ENCODE measurements around the gene HYAL3.
"Not testable (repeated sequence)": the region's sequence is repeated elsewhere in the genome, so short reads cannot be mapped to it uniquely, and the experiment has no call there.

The HYAL3 gene

GRCh38 chr3:50264383-50264963, 34.7 kb downstream of the HYAL3 start:
- Histone ChIP-seq H2BK120ac (ENCODE audit: low read depth, low read length) (no peak overlapping the region), H3K36me3 (ENCODE audit: control insufficient read depth, insufficient read depth, low read length) (no peaks in the 10 kb centered on the region), H3K4ac (ENCODE audit: low read depth, low read length) (peak overlapping the region; percentile 63), H3K4me3 (ENCODE audit: low read length) (no peak overlapping the region), H3K27ac (ENCODE audit: low read depth, low read length) (peak overlapping the region; percentile 77), H2BK5ac (ENCODE audit: low read length) (peak overlapping the region; percentile 80), H3K56ac (ENCODE audit: low read length) (peak overlapping the region; percentile 91), H3K18ac (ENCODE audit: low read length) (peak overlapping the region; percentile 11), H3K79me1 (ENCODE audit: low read length) (no peaks in the 10 kb centered on the region), H3K4me1 (ENCODE audit: control insufficient read depth, low read depth, low read length) (peaks cover 14% of the 10 kb centered on the region), H3K27me3 (ENCODE audit: insufficient read depth, low read length, poor library complexity) (no peaks in the 10 kb centered on the region), H4K5ac (ENCODE audit: low read length) (no peak overlapping the region), H2BK15ac (replicated peaks; ENCODE audit: low read depth) (no peak overlapping the region), H2AK5ac (ENCODE audit: low read length) (peak overlapping the region; percentile 22), H3K4me2 (ENCODE audit: low read length) (no peak overlapping the region), H3K79me2 (ENCODE audit: control insufficient read depth, insufficient read depth, low read length) (no peaks in the 10 kb centered on the region), H3K23ac (ENCODE audit: low read length) (no peak overlapping the region), H3K9ac (ENCODE audit: low read length) (peak overlapping the region; percentile 58), H4K8ac (ENCODE audit: low read depth, low read length) (no peak overlapping the region)
- peak; percentile 99 for DNase-seq
- WGBS (ENCODE audit: extremely low coverage, insufficient coverage, low lambda C conversion rate) = no CpG with 5 or more reads among the region's 7 CpGs

- H3K9ac ChIP-seq (ENCODE audit: low read length) = peak overlapping the region; percentile 58
- H2AK5ac ChIP-seq (ENCODE audit: low read length) = peak overlapping the region; percentile 22
- no peak for DNase-seq
- no peak overlapping the region for H3K23ac ChIP-seq (ENCODE audit: low read length)
- H2BK5ac ChIP-seq (ENCODE audit: low read length) = peak overlapping the region; percentile 80
- H3K79me2 ChIP-seq (ENCODE audit: control insufficient read depth, insufficient read depth, low read length) = no peaks in the 10 kb centered on the region
- peak overlapping the region; percentile 91 for H3K56ac ChIP-seq (ENCODE audit: low read length)
- no CpG with 5 or more reads among the region's 6 CpGs for WGBS (ENCODE audit: extremely low coverage, insufficient coverage, low lambda C conversion rate)
- peak overlapping the region; percentile 11 for H3K18ac ChIP-seq (ENCODE audit: low read length)
- no peaks in the 10 kb centered on the region for H3K27me3 ChIP-seq (ENCODE audit: insufficient read depth, low read length, poor library complexity)
- no peak overlapping the region for H2BK15ac ChIP-seq (replicated peaks; ENCODE audit: low read depth)
- H3K4me1 ChIP-seq (ENCODE audit: control insufficient read depth, low read depth, low read length) = peaks cover 14% of the 10 kb centered on the region
- peak overlapping the region; percentile 63 for H3K4ac ChIP-seq (ENCODE audit: low read depth, low read length)
- H2BK120ac ChIP-seq (ENCODE audit: low read depth, low read length) = no peak overlapping the region
- no peak overlapping the region for H3K4me3 ChIP-seq (ENCODE audit: low read length)
- H4K5ac ChIP-seq (ENCODE audit: low read length) = no peak overlapping the region
- no peaks in the 10 kb centered on the region for H3K36me3 ChIP-seq (ENCODE audit: control insufficient read depth, insufficient read depth, low read length)
- peak overlapping the region; percentile 77 for H3K27ac ChIP-seq (ENCODE audit: low read depth, low read length)
- no peaks in the 10 kb centered on the region for H3K79me1 ChIP-seq (ENCODE audit: low read length)
- no peak overlapping the region for H4K8ac ChIP-seq (ENCODE audit: low read depth, low read length)
- H3K4me2 ChIP-seq (ENCODE audit: low read length) = no peak overlapping the region
These were observed 35.5 kb downstream of the HYAL3 start for GRCh38 chr3:50263478-50264382.

- no peak overlapping the region for H2AK5ac ChIP-seq (ENCODE audit: low read length)
- H3K4me2 ChIP-seq (ENCODE audit: low read length) = no peak overlapping the region
- no peaks in the 10 kb centered on the region for H3K79me1 ChIP-seq (ENCODE audit: low read length)
- no peak overlapping the region for H3K4ac ChIP-seq (ENCODE audit: low read depth, low read length)
- no peak overlapping the region for H2BK15ac ChIP-seq (replicated peaks; ENCODE audit: low read depth)
- H2BK120ac ChIP-seq (ENCODE audit: low read depth, low read length) = no peak overlapping the region
- WGBS (ENCODE audit: extremely low coverage, insufficient coverage, low lambda C conversion rate) = no CpG with 5 or more reads among the region's 7 CpGs
- no peak overlapping the region for H2BK5ac ChIP-seq (ENCODE audit: low read length)
- no peaks in the 10 kb centered on the region for H3K36me3 ChIP-seq (ENCODE audit: control insufficient read depth, insufficient read depth, low read length)
- H3K4me3 ChIP-seq (ENCODE audit: low read length) = no peak overlapping the region
- H3K56ac ChIP-seq (ENCODE audit: low read length) = no peak overlapping the region
- no peak for DNase-seq
- H4K5ac ChIP-seq (ENCODE audit: low read length) = no peak overlapping the region
- H3K4me1 ChIP-seq (ENCODE audit: control insufficient read depth, low read depth, low read length) = peaks cover 14% of the 10 kb centered on the region
- H3K9ac ChIP-seq (ENCODE audit: low read length) = no peak overlapping the region
- H3K18ac ChIP-seq (ENCODE audit: low read length) = no peak overlapping the region
- no peak overlapping the region for H3K27ac ChIP-seq (ENCODE audit: low read depth, low read length)
- no peaks in the 10 kb centered on the region for H3K79me2 ChIP-seq (ENCODE audit: control insufficient read depth, insufficient read depth, low read length)
- H3K23ac ChIP-seq (ENCODE audit: low read length) = no peak overlapping the region
- no peak overlapping the region for H4K8ac ChIP-seq (ENCODE audit: low read depth, low read length)
- H3K27me3 ChIP-seq (ENCODE audit: insufficient read depth, low read length, poor library complexity) = no peaks in the 10 kb centered on the region
These were observed 36.4 kb downstream of the HYAL3 start for GRCh38 chr3:50262778-50263177.

GRCh38 chr3:50262200-50262599, 37.0 kb downstream of the HYAL3 start:
- H2BK120ac ChIP-seq (ENCODE audit: low read depth, low read length); H3K27ac ChIP-seq (ENCODE audit: low read depth, low read length); H3K4me2 ChIP-seq (ENCODE audit: low read length); H3K56ac ChIP-seq (ENCODE audit: low read length); H3K79me1 ChIP-seq (ENCODE audit: low read length); H2BK5ac ChIP-seq (ENCODE audit: low read length); H3K4ac ChIP-seq (ENCODE audit: low read depth, low read length); H3K9ac ChIP-seq (ENCODE audit: low read length); H3K36me3 ChIP-seq (ENCODE audit: control insufficient read depth, insufficient read depth, low read length); H4K5ac ChIP-seq (ENCODE audit: low read length); H3K23ac ChIP-seq (ENCODE audit: low read length); H3K18ac ChIP-seq (ENCODE audit: low read length); H2BK15ac ChIP-seq (replicated peaks; ENCODE audit: low read depth); H3K4me3 ChIP-seq (ENCODE audit: low read length); H2AK5ac ChIP-seq (ENCODE audit: low read length); H3K27me3 ChIP-seq (ENCODE audit: insufficient read depth, low read length, poor library complexity); DNase-seq; H3K79me2 ChIP-seq (ENCODE audit: control insufficient read depth, insufficient read depth, low read length); H4K8ac ChIP-seq (ENCODE audit: low read depth, low read length): not testable (repeated sequence)
- no CpG with 5 or more reads among the region's 4 CpGs for WGBS (ENCODE audit: extremely low coverage, insufficient coverage, low lambda C conversion rate)
- H3K4me1 ChIP-seq (ENCODE audit: control insufficient read depth, low read depth, low read length) = peaks cover 10% of the 10 kb centered on the region

- Histone ChIP-seq H3K4me1 (ENCODE audit: control insufficient read depth, low read depth, low read length) (peaks cover 9% of the 10 kb centered on the region), H3K79me1 (ENCODE audit: low read length) (peaks cover 2% of the 10 kb centered on the region)
These were observed 37.7 kb downstream of the HYAL3 start for GRCh38 chr3:50261505-50261904.

More at GRCh38 chr3:50261505-50261904, 37.7 kb downstream of the HYAL3 start:
- WGBS (ENCODE audit: extremely low coverage, insufficient coverage, low lambda C conversion rate) = no CpG with 5 or more reads among the region's 2 CpGs
- Histone ChIP-seq H3K23ac (ENCODE audit: low read length) (no peak overlapping the region), H3K4me3 (ENCODE audit: low read length) (no peak overlapping the region), H3K27ac (ENCODE audit: low read depth, low read length) (no peak overlapping the region), H3K9ac (ENCODE audit: low read length) (no peak overlapping the region), H2AK5ac (ENCODE audit: low read length) (no peak overlapping the region), H4K5ac (ENCODE audit: low read length) (no peak overlapping the region), H3K36me3 (ENCODE audit: control insufficient read depth, insufficient read depth, low read length) (peaks cover 5% of the 10 kb centered on the region), H3K79me2 (ENCODE audit: control insufficient read depth, insufficient read depth, low read length) (no peaks in the 10 kb centered on the region), H3K18ac (ENCODE audit: low read length) (no peak overlapping the region), H3K56ac (ENCODE audit: low read length) (no peak overlapping the region), H2BK15ac (replicated peaks; ENCODE audit: low read depth) (no peak overlapping the region), H3K4ac (ENCODE audit: low read depth, low read length) (no peak overlapping the region), H3K27me3 (ENCODE audit: insufficient read depth, low read length, poor library complexity) (no peaks in the 10 kb centered on the region), H2BK120ac (ENCODE audit: low read depth, low read length) (no peak overlapping the region), H3K4me2 (ENCODE audit: low read length) (no peak overlapping the region), H2BK5ac (ENCODE audit: low read length) (no peak overlapping the region), H4K8ac (ENCODE audit: low read depth, low read length) (no peak overlapping the region)
- DNase-seq = no peak

Measured in mesendoderm (in vitro differentiated cells).